ENCODE measurements around the gene CUZD1.
"Not testable (repeated sequence)": the region's sequence is repeated elsewhere in the genome, so short reads cannot be mapped to it uniquely, and the experiment has no call there.

CUZD1 gene

GRCh38 chr10:122845783-122846332 lies at the start of gene CUZD1:
Gene CUZD1, minus strand, starts transcription at chr10:122845857. Its CDS starts 14 bp downstream, at chr10:122845843.
- no peak for DNase-seq

GRCh38 chr10:122894261-122894944 lies 48.7 kb upstream of the CUZD1 start:
- no peak for DNase-seq

- DNase-seq = no peak
Measured at GRCh38 chr10:122884166-122884565, 38.5 kb upstream of the CUZD1 start.

GRCh38 chr10:122882766-122883165 lies 37.1 kb upstream of the CUZD1 start:
- no peak for DNase-seq

GRCh38 chr10:122879339-122880273 lies 33.9 kb upstream of the CUZD1 start, which contains the start of gene FAM24B:
Gene FAM24B, minus strand, starts transcription at chr10:122879581. Its CDS starts 29,066 bp downstream, at chr10:122850515.
- DNase-seq = peak; percentile 71 to 78

- DNase-seq = peak in 1 of 2 donors; percentile 2
Measured at GRCh38 chr10:122878799-122879338, 33.2 kb upstream of the CUZD1 start.

- no peak for DNase-seq
Measured at GRCh38 chr10:122877264-122877663, 31.6 kb upstream of the CUZD1 start.

- no peak for DNase-seq
Measured at GRCh38 chr10:122876467-122876855, 30.8 kb upstream of the CUZD1 start.

- DNase-seq = no peak
Measured at GRCh38 chr10:122875843-122876466, 30.3 kb upstream of the CUZD1 start.

GRCh38 chr10:122871947-122872346 lies 26.3 kb upstream of the CUZD1 start:
- not testable (repeated sequence) for DNase-seq

GRCh38 chr10:122868768-122869167 lies 23.1 kb upstream of the CUZD1 start:
- DNase-seq = not testable (repeated sequence)

GRCh38 chr10:122866757-122867482 lies 21.3 kb upstream of the CUZD1 start:
- not testable (repeated sequence) for DNase-seq

- DNase-seq = no peak
Measured at GRCh38 chr10:122864901-122865300, 19.2 kb upstream of the CUZD1 start.

GRCh38 chr10:122864194-122864592 lies 18.5 kb upstream of the CUZD1 start:
- no peak for DNase-seq

GRCh38 chr10:122863216-122864193 lies 17.8 kb upstream of the CUZD1 start:
- DNase-seq = no peak

GRCh38 chr10:122861711-122862161 lies 16.1 kb upstream of the CUZD1 start:
- DNase-seq = no peak

- no peak for DNase-seq
Measured at GRCh38 chr10:122859527-122859926, 13.9 kb upstream of the CUZD1 start.

GRCh38 chr10:122858042-122858441 lies 12.4 kb upstream of the CUZD1 start:
- DNase-seq = not testable (repeated sequence)

- no peak for DNase-seq
Measured at GRCh38 chr10:122856902-122857301, 11.2 kb upstream of the CUZD1 start.

- DNase-seq = no peak
Measured at GRCh38 chr10:122855745-122856144, 10.1 kb upstream of the CUZD1 start.

GRCh38 chr10:122854648-122855047 lies 9.0 kb upstream of the CUZD1 start:
- no peak for DNase-seq
